ENCODE measurements around the gene C1orf232. TPM values are rescaled to one million over a fixed set of nuclear protein-coding genes. Genes with fewer than 3 reads are reported as not detected.

The C1orf232 gene
- total RNA-seq, 4 donors from 2014 or later: not detected

- 65% methylated on average over 3 of the region's 3 CpGs for WGBS
- intact Hi-C loops (cut with DNase I): no loop called here
- no peaks in the 10 kb centered on the region for H3K9me3 ChIP-seq
- no peak for DNase-seq (ENCODE audit: extremely low spot score)
- TF ChIP-seq EP300 (IDR thresholded peaks at IDR 0.05) (no peak), POLR2A (IDR thresholded peaks at IDR 0.05; ENCODE audit: low read depth) (no peak), POLR2AphosphoS5 (IDR thresholded peaks at IDR 0.05) (no peak), CTCF (IDR thresholded peaks at IDR 0.05) (no peak)
- H3K27ac ChIP-seq (replicated peaks in 1 of 4): no peak overlapping the region
- H3K4me3 ChIP-seq: no peak overlapping the region
- H3K36me3 ChIP-seq: no peaks in the 10 kb centered on the region
- no peaks in the 10 kb centered on the region for H3K27me3 ChIP-seq
- H3K4me1 ChIP-seq: no peaks in the 10 kb centered on the region
Observed at GRCh38 chr1:26138974-26139558, 29.7 kb downstream of the C1orf232 start.

GRCh38 chr1:26134466-26134865 is 34.3 kb downstream of the C1orf232 start:
- no peak for TF ChIP-seq POLR2AphosphoS5 (IDR thresholded peaks at IDR 0.05)
- no peak for TF ChIP-seq EP300 (IDR thresholded peaks at IDR 0.05)
- no peak for TF ChIP-seq POLR2A (IDR thresholded peaks at IDR 0.05; ENCODE audit: low read depth)
- no peak for TF ChIP-seq CTCF (IDR thresholded peaks at IDR 0.05)
- Histone ChIP-seq H3K27ac (replicated peaks in 1 of 4) (no peak overlapping the region), H3K36me3 (no peaks in the 10 kb centered on the region), H3K9me3 (no peaks in the 10 kb centered on the region), H3K27me3 (no peaks in the 10 kb centered on the region), H3K4me1 (no peaks in the 10 kb centered on the region), H3K4me3 (no peak overlapping the region)
- DNase-seq (ENCODE audit: extremely low spot score): no peak
- 83% methylated on average over 3 of the region's 3 CpGs for WGBS
- intact Hi-C loops (cut with DNase I): no loop called here

DNA sequence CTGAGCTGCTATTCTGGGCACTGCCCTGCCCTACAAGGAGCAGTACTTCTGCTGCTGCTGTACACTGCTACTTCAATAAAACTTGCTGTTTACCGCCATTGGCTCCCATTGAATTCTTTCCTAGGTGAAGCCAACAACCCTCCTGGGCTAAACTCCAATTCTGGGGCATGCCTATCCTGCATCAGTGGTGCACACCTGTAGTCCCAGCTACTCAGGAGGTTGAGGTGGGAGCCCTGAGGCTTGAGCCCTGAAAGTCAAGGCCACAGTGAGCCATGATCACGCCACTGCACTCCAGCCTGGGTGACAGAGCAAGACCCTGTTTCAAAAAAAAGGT is 36.0 kb downstream of the C1orf232 start:
- Histone ChIP-seq H3K4me1 (peaks cover 0 to 4% (median 0%) of the 10 kb centered on the region in 4 donors), H3K27ac (replicated peaks in 1 of 4) (no peak overlapping the region), H3K27me3 (no peaks in the 10 kb centered on the region), H3K9me3 (no peaks in the 10 kb centered on the region), H3K4me3 (no peak overlapping the region), H3K36me3 (no peaks in the 10 kb centered on the region)
- no peak for TF ChIP-seq EP300 (IDR thresholded peaks at IDR 0.05)
- no peak for TF ChIP-seq POLR2A (IDR thresholded peaks at IDR 0.05; ENCODE audit: low read depth)
- no peak for TF ChIP-seq CTCF (IDR thresholded peaks at IDR 0.05)
- TF ChIP-seq POLR2AphosphoS5 (IDR thresholded peaks at IDR 0.05): no peak
- no peak for DNase-seq (ENCODE audit: extremely low spot score)
- WGBS: 97% methylated on average over 2 of the region's 2 CpGs
- intact Hi-C loops (cut with DNase I): no loop called here

DNA sequence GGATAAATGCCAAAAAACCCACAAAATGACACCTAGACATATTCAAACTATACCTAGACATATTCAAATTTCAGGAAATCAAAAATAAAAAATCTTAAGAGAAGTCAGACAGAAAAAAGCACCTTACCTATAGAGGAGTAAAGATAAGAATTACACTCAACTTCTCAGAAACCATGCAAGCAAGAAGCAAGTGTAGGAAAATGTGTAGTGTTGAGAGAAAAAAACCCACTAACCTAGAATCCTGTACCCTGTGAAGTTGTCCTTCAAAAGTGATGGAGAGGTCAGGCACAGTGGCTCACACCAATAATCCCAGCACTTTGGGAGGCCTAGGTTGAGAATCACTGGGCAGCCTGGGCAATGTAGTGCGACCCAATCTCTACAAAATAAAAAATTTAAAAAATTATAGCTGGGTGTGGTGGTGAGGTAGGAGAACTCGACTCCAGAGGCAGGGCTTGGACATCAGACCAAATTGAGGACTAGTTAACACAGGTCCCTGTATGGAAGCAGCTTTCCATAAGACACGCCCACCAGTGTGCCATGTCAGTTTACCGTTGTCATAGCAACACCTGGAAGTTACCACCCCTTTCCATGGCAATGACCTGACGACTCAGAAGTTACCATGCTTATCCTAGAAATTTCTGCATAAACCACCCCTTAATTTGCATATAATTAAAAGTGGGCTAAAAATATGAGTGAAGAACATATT is 36.5 kb downstream of the C1orf232 start:
- WGBS: 80% methylated on average over 5 of the region's 5 CpGs
- H3K27me3 ChIP-seq: no peaks in the 10 kb centered on the region
- no peak overlapping the region for H3K27ac ChIP-seq (replicated peaks in 1 of 4)
- no peak overlapping the region for H3K4me3 ChIP-seq
- no peak for DNase-seq (ENCODE audit: extremely low spot score)
- H3K36me3 ChIP-seq: no peaks in the 10 kb centered on the region
- no peak for TF ChIP-seq POLR2A (IDR thresholded peaks at IDR 0.05; ENCODE audit: low read depth)
- TF ChIP-seq CTCF (IDR thresholded peaks at IDR 0.05): no peak
- no peak for TF ChIP-seq POLR2AphosphoS5 (IDR thresholded peaks at IDR 0.05)
- no peak for TF ChIP-seq EP300 (IDR thresholded peaks at IDR 0.05)
- intact Hi-C loops (cut with DNase I): no loop called here
- no peaks in the 10 kb centered on the region for H3K9me3 ChIP-seq
- peaks cover 0 to 8% (median 2%) of the 10 kb centered on the region in 4 donors for H3K4me1 ChIP-seq

Measured in esophagus muscularis mucosa (tissue), 4 donors.